CD4-positive, alpha-beta T cell treated with Interleukin-2 at 100 ng/mL for 4 hours (primary cell): ENCODE results near the gene SVOP.
"Not testable (repeated sequence)": the region's sequence is repeated elsewhere in the genome, so short reads cannot be mapped to it uniquely, and the experiment has no call there.

Experiments
- DNase-seq: peaks from one replicate; pipeline ENCODE4 v3.0.0-alpha.2; 2020; ENCODE audit warnings: low spot score

SVOP gene

GRCh38 chr12:109033239-109034196, 12.7 kb upstream of the SVOP start:
- DNase-seq = no peak

- no peak for DNase-seq
These were observed 8.5 kb upstream of the SVOP start for GRCh38 chr12:109029411-109029810.

DNA sequence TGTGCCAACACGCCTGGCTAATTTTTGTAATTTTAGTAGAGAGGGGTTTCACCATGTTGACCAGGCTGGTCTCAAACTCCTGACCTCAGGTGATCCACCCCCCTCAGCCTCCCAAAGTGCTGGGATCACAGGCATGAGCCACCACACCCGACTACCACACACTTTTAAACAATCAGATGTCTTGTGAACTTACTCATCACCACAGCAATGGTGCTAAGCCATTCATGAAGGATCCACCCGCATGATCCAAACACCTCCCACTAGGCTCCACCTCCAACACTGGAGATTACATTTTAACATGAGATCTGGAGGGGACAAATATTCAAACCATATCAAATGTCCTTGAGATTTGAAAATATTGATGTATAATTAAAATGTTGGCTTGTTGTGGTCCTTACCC, 7.8 kb upstream of the SVOP start:
- DNase-seq = not testable (repeated sequence)

- no peak for DNase-seq
These were observed 6.9 kb upstream of the SVOP start for GRCh38 chr12:109027767-109028166.

DNA sequence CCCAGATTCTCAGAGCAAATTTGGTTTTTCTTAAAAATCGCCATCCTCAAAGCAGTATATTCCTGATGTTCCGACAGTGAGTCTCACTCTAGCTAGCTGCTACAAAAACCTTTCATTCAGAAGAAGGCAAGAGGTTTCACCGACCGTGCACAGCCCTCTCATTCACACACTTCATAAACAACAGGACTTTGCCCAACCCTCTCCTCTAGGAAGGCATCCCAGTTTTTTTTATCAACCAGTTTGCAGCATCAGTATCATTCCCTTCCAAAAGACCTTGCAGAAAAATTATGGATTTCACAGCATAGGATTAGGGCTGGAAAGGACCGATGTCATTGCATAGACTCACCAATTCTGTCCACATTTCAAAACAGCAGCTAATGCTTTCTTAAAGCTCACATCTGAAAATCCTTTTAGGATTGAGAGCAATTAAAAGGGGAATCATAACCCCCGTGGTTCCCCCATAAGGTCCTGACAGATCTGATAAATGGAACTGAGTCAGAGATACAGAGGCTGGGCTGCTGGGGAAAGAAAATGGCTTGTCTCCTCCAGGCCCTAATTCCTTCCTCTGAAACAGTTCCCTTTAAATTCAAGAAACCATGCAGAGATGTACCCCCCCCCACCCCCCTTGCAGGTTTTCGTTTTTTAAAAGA, 597 bp downstream of the SVOP start:
- DNase-seq = no peak

- no peak for DNase-seq
These were observed 2.6 kb downstream of the SVOP start for GRCh38 chr12:109018296-109018695.

DNA sequence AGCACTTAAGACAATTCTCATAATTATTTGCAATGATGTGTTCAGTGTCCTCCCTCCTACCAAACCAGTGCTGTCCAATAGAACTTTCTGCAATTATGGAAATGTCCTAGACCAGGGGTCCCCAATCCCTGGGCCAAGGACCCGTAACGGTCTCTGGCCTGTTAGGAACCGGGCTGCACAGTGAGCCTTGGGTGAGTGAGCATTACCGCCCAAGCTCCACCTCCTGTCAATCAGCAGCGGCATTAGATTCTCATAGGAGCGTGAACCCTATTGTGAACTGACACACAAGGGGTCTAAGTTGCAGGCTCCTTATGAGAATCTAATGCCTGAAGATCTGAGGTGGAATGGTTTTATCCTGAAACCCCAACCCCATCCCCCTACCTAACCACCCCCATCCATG, 3.9 kb downstream of the SVOP start:
- DNase-seq = no peak

DNA sequence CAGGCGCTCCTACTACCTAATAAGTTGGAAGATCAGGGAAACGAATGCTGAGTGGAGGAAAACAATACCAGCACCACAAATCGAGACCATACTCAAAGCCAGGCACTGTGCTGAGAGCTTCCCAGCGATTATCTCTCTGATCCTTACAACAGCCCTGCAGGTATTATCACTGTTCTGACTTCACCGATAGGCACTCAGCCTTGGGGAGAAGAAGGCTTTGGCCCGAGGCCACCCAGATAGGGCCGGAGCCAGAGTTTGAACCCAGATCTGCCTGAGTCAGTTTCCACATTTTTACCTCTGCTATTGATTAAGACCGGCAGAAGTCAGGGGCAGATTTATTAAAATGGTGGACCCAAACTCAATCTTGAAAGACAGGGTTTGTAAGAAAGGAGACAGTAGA, 4.9 kb downstream of the SVOP start:
- DNase-seq = no peak

- no peak for DNase-seq
These were observed 5.7 kb downstream of the SVOP start for GRCh38 chr12:109014984-109015765.

GRCh38 chr12:109010259-109010658, 10.6 kb downstream of the SVOP start:
- no peak for DNase-seq

GRCh38 chr12:109009766-109010165, 11.1 kb downstream of the SVOP start:
- DNase-seq = no peak

DNA sequence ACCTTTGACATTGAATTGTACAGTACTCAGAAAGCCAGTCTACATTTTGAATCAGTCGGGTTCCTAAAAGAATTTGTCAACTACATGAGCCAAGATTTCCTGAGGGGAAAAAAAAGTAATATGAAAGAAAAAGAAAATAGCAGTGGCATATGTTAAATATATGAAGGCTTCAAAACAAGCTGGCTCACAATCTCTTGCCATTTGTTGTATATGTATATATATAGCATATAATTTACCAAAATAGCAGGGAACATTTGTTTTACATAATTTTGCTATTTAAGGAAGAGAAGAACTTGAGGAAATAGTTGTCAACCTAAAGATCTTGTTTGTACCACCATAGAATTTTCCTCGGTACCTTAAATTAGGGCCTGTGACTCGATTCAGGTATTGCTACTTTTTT, 16.9 kb downstream of the SVOP start:
- no peak for DNase-seq

- no peak for DNase-seq
These were observed 24.5 kb downstream of the SVOP start for GRCh38 chr12:108996320-108996719.

- no peak for DNase-seq
These were observed 25.4 kb downstream of the SVOP start for GRCh38 chr12:108995370-108995992.

DNA sequence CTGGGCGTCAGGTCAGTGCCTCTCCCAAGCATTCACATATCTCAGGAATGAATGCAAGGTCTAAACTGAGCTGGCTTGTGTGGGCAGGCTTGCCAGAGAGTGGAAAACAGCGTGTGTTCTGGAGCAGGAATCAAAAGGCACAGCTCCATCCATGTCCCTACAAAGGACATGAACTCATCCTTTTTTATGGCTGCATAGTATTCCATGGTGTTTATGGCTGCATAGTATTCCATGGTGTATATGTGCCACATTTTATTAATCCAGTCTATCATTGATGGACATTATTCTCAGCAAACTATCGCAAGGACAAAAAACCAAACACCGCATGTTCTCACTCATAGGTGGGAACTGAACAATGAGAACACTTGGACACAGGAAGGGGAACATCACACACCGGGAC, 30.8 kb downstream of the SVOP start:
- DNase-seq = not testable (repeated sequence)

DNA sequence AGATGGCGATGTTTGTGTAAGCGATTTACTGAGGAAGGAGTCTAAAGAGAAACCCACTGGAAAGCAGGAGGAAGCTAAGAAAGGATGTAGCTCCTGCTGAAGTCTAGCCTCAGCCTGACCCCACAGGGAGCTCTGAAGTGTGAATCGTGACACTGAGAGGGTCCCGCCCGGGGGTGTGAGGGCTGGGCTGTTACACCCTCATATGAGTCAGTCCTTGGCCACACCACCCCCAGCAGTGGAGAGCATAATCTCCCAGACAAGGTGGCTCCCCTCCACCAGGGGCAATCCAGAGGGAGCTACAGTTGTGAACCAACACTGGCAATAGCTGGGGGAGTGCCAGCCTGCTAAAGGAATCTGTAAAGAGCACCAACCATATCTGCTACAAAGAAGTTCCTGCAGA, 31.5 kb downstream of the SVOP start:
- no peak for DNase-seq

DNA sequence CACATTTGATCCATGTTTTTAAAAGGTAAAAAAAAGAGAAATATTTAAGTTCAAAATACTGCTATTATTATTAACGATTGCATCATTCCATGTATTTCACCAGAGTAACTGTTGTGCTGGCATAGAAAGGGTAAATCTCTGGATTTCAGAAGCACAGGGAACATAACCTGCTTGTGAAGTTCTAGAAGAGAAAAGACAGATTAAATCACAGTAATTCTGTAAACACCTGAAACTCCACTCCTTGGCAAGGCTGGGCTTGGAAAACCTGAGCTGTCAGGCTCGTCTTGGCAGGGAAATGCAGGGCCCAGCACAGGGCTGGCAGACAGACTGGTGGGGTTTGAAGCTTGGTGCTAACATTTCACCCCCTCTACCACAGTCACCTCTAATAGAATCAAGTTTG, 35.1 kb downstream of the SVOP start:
- no peak for DNase-seq

- DNase-seq = no peak
These were observed 37.6 kb downstream of the SVOP start for GRCh38 chr12:108983227-108983626.

DNA sequence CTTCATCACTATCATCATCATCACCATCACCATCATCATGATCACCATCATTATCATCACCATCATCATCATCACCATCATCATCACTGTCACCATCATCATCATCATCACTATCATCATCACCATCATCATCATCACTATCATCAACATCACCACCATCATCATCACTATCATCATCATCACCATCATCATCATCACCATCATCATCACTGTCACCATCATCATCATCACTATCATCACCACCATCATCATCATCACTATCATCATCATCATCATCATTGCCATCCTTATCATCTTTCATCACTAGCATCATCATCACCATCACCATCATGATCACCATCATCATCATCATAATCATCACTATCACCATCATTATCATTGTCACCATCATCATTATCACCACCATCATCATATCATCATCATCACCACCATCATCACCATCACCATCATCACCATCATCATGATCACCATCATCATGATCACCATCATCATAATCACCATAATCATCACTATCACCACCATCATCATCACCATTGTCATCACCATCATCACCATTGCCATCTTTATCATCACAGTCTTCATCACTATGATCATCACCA, 38.1 kb downstream of the SVOP start:
- no peak for DNase-seq

DNA sequence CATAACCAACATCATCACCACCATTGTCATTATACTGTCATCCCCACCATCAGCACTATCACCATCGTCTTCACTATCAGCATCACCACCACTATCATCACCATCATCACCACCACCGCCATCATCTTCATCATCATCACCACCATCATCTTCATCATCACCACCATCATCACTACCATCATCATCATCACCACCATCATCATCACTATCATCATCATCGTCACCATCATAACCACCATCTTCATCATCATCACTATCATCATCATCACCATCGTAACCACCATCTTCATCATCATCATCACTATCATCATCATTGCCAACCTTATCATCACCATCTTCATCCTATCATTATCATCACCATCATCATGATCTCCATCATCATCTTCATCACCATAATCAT, 39.0 kb downstream of the SVOP start:
- no peak for DNase-seq

DNA sequence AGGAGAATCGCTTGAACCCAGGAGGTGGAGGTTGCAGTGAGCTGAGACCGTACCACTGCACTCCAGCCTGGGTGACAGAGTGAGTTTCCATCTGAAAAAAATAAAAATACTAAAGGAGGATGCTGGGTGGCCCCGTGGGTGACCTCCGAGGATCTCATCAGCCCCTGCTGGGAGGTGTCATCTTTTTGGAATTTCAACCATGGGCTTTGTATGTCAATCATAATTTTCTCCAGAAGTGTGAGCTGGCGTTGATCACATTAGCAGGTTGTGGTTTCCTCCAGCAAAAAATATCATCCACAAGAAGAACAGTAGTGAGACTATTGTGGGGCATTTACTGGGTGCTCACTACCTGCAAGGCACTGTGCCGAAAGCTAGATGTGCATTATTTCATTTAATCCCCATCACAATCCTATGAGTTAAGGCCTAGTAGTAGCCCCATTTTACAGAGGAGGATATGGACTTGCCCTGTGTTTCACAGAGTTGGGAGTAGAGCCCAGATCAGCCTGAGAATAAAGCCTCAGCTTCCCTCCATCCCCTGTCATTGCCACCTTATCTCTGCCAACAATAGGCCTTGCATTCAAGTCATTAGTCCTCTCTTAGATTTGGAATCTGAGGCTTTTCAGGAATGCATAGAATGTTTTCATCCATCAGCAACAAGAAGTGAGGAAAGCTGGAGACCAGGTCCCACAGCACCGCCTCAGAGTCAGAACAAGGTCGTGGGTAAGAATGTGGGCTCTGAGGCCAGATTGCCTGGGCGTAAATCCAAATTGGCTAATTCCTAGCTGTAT, 39.8 kb downstream of the SVOP start:
- DNase-seq = no peak
